Activated naive CD4-positive, alpha-beta T cell treated with anti-CD3 and anti-CD28 coated beads for 36 hours (primary cell): ENCODE measurements around the gene RFWD3. TPM values are rescaled to one million over a fixed set of nuclear protein-coding genes. Genes with fewer than 3 reads are reported as not detected.

ENCODE experiments used
- CTCF ChIA-PET: fragments of 350-600 bp; sonication (Branson Sonifier 250); formaldehyde crosslinking; loops from one replicate; lab custom pipeline; 2021; ENCODE audit warnings: antibody characterized with exemption; lab: Charles Lee
- DNase-seq: peaks from one replicate; pipeline ENCODE4 v3.0.0-alpha.2; 2020
- H3K27ac Mint-ChIP-seq: one replicate; pipeline ENCODE4 v1.8.0; 2021; ENCODE audit warnings: mild to moderate bottlenecking, mixed read lengths
- H3K27me3 Mint-ChIP-seq: one replicate; pipeline ENCODE4 v1.8.0; 2021; ENCODE audit warnings: low read depth, mixed read lengths
- H3K36me3 Mint-ChIP-seq: one replicate; pipeline ENCODE4 v1.8.0; 2021; ENCODE audit warnings: low read depth, mixed read lengths
- H3K4me1 Mint-ChIP-seq: one replicate; pipeline ENCODE4 v1.8.0; 2021; ENCODE audit warnings: low read depth, mixed read lengths
- H3K4me3 Mint-ChIP-seq: one replicate; pipeline ENCODE4 v1.8.0; 2021; ENCODE audit warnings: mild to moderate bottlenecking, moderate library complexity, mixed read lengths
- H3K9me3 Mint-ChIP-seq: one replicate; pipeline ENCODE4 v1.8.0; 2021; ENCODE audit warnings: mixed read lengths
- intact Hi-C: fragments of 100-400 bp; cut with micrococcal nuclease; formaldehyde crosslinking; loops from one replicate; pipeline ENCODE4 v1.15.1; 2023
- total RNA-seq, 2 experiments: library from RNA; stranded (reverse); gene quantifications; one replicate each; pipeline ENCODE4 v1.2.3, GENCODE V29; 2021

The RFWD3 gene
- total RNA-seq, 2 experiments from 2014 or later: 114 to 124 TPM

DNA sequence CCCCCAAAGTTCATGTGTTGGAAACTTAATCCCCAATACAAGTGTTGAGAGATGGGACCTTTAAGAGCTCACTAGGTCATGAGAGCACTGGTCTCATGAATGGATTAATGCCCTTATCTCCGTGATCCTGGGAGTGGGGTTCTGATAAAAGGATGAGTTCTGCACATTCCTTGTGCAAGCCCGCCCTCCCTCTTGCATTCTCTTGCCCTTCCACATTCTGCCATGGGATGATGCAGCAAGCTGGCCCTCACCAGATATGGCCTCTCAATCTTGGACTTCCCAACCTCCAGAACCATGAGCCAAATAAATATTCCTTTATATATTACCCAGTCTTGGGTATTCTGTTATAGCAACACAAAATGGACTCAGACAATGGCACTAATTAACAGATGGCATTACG lies 73.8 kb downstream of the RFWD3 start:
- Mint-ChIP-seq H3K27me3 (no peaks in the 10 kb centered on the region), H3K27ac (no peak overlapping the region), H3K4me3 (no peak overlapping the region), H3K36me3 (peaks cover 9% of the 10 kb centered on the region), H3K4me1 (peaks cover 60% of the 10 kb centered on the region), H3K9me3 (no peaks in the 10 kb centered on the region)
- no peak for DNase-seq
- intact Hi-C loops: no loop called here
- CTCF ChIA-PET: interaction anchor here (0.6 kb wide), 2 partner anchors 8 to 83 kb away, joined by 3 read pairs; no protein-coding TSS in a partner anchor

DNA sequence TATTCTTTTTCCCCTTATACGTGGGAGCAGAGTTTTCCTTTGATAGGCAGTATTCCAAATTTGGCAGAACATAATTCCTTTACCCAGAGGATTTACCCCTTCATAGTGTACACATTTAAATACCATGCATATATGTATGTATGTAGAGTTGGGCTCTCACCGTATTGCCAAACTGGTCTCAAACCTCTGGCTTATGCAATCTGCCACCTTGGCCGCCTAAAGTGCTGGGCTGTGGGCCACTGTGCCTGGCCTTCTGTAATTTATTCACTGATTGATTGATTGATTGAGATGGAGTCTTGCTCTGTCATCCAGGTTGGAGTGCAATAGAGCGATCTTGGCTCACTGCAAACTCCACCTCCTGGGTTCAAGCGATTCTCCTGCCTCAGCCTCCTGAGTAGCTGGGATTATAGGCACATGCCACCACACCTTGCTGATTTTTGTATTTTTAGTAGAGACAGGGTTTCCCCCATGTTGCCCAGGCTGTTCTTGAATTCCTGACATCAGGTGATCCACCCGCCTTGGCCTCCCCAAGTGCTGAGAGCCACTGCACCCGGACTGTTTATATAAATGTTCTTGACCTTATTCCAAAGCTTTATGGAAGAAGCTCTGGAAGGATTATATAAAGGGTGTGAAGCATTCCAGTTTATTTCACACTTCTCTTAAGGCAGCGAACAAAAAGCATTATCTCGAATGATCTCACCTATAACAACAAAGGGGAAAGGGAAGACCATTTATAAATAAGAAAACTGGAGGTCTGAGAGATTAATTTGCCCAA lies 74.6 kb downstream of the RFWD3 start:
- CTCF ChIA-PET: interaction anchor here (0.6 kb wide), 1 partner anchor 82 kb away, joined by 3 read pairs; no protein-coding TSS in a partner anchor
- Mint-ChIP-seq H3K36me3 (peaks cover 10% of the 10 kb centered on the region), H3K4me1 (peaks cover 66% of the 10 kb centered on the region), H3K27ac (no peak overlapping the region), H3K4me3 (no peak overlapping the region), H3K27me3 (no peaks in the 10 kb centered on the region), H3K9me3 (no peaks in the 10 kb centered on the region)
- no peak for DNase-seq
- intact Hi-C loops: no loop called here

DNA sequence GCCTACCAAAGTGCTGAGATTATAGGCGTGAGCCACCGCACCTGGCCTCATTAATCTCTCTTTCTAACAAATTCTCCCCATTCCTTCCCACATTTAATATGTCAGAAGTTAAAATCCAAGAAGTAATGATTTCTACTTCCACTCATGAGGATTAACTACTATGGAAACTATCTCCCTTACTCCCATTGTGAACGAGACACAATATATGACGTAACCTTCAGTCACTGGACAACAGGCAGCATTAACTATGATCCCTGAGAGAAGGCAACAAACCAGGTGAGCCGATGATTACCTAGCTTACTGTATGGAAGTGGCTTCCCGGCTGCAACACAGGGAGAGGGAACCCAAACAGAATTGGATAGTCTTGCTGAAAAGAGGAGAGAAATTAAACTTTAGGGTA lies 79.7 kb downstream of the RFWD3 start:
- no peak overlapping the region for H3K27ac Mint-ChIP-seq
- intact Hi-C loops: no loop called here
- no peaks in the 10 kb centered on the region for H3K27me3 Mint-ChIP-seq
- CTCF ChIA-PET: interaction anchor here (1.5 kb wide), 1 partner anchor 16 kb away, joined by 3 read pairs; no protein-coding TSS in a partner anchor
- peaks cover 67% of the 10 kb centered on the region for H3K4me1 Mint-ChIP-seq
- DNase-seq: no peak
- no peaks in the 10 kb centered on the region for H3K9me3 Mint-ChIP-seq
- H3K4me3 Mint-ChIP-seq: no peak overlapping the region
- H3K36me3 Mint-ChIP-seq: peaks cover 3% of the 10 kb centered on the region

DNA sequence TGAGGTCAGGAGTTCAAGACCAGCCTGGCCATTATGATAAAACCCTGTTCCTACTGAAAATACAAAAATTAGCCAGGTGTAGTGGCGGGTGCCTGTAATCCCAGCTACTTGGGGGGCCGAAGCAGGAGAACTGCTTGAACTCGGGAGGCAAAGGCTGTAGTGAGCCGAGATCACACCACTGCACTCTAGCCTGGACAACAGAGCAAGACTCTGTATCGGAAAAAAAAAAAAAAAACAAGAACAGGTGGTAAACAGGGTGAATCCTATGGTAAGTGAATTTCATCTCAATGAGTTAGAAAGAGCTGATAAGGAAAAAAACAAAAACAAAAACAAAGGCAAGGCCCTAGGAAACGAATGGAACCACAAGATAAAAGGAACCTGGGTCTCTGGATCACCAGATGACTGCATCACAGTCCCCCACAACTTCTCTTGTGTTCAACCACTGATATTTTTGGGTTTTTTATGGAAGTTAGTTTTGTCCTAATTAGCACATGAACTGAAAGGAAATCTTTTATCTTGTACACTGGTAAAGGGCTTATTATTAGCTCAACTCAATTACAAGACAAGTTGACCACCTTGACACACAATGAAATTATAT lies 80.7 kb downstream of the RFWD3 start:
- H3K27ac Mint-ChIP-seq: no peak overlapping the region
- intact Hi-C loops: no loop called here

DNA sequence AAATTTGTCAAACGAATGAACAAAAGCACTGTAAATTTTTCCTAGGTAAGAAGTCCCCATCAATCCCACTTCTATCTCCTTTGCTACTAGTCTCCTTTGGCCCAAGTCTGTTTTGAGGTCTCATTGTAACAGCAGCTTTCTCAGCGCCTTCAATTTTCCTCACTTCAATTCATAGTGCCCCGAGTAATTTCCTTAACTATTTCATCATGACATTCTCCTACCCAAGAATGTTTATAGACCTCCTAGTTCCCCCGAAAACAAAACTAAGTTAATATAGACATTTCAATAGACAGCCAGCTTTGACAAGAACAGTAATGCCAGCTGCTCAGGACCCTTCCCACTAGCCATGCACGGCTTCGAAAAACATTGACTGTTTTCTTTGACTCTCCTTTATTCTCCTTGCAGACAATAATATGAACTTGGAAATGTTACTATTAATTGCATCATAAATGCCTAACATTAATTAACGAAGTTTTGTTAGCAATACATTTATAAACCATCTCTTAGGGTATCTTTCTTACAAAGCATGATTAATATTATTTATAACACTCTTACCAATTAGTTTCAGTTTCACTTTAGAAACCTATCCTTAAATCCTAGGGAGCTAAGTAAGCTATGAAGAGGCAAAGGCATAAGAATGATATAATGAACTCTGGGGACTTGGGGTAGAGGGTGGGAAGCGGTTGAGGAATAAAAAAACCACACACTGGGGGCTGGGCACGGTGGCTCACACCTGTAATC lies 82.6 kb downstream of the RFWD3 start:
- Mint-ChIP-seq H3K4me3 (no peak overlapping the region), H3K36me3 (peaks cover 3% of the 10 kb centered on the region), H3K27ac (peak overlapping the region; percentile 43), H3K27me3 (no peaks in the 10 kb centered on the region), H3K4me1 (peaks cover 67% of the 10 kb centered on the region), H3K9me3 (no peaks in the 10 kb centered on the region)
- DNase-seq: no peak
- intact Hi-C loops: no loop called here
- CTCF ChIA-PET: interaction anchor here (0.8 kb wide), 1 partner anchor 26 kb away, joined by 3 read pairs; no protein-coding TSS in a partner anchor

More for the DNA sequence above, 80.7 kb downstream of the RFWD3 start:
- Mint-ChIP-seq H3K4me3 (no peak overlapping the region), H3K4me1 (peaks cover 67% of the 10 kb centered on the region), H3K36me3 (peaks cover 3% of the 10 kb centered on the region), H3K27me3 (no peaks in the 10 kb centered on the region), H3K9me3 (no peaks in the 10 kb centered on the region)
- DNase-seq: no peak
- CTCF ChIA-PET: no interaction called here

DNA sequence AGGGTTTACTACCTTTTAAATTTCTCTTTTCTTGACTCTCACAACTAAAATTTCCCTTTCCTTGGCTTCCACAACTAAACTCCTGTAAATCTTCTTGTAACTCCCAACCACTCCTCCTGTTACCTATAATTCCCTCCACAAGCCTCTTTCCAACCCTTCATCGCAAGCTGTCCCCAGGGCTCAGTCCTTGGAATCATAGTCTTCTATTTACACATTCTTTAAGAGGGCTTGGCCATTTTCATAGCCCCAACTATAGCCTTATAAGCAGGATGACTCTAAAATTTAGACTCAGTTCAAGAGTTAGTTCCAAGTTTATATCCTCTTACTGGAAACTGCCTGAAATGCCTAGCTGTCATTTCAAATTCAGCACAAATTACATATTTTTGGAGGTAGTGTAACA lies 83.7 kb downstream of the RFWD3 start:
- intact Hi-C loops: no loop called here
- no peaks in the 10 kb centered on the region for H3K27me3 Mint-ChIP-seq
- no peak overlapping the region for H3K27ac Mint-ChIP-seq
- H3K4me3 Mint-ChIP-seq: no peak overlapping the region
- H3K9me3 Mint-ChIP-seq: no peaks in the 10 kb centered on the region
- H3K36me3 Mint-ChIP-seq: peaks cover 2% of the 10 kb centered on the region
- CTCF ChIA-PET: interaction anchor here (0.8 to 1.1 kb wide), 2 partner anchors 9 to 27 kb away, joined by 3 read pairs; no protein-coding TSS in a partner anchor
- peaks cover 72% of the 10 kb centered on the region for H3K4me1 Mint-ChIP-seq
- no peak for DNase-seq

DNA sequence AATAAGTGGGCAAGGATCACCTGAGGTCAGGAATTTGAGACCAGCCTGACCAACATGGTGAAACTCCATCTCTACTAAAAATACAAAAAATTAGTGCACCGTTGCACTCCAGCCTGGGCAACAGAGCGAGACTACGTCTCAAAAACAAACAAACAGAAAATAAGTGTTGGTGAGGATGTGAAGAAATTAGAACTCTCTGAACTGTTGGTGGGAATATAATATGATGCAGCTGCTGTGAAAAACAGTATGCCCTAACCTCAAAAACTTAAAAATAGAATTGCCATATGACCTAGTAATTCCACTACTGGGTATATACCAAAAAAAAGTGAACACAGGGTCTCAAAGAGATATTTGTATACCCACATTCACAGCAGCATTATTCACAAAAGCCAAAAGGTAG lies 85.8 kb downstream of the RFWD3 start:
- peaks cover 67% of the 10 kb centered on the region for H3K4me1 Mint-ChIP-seq
- no peaks in the 10 kb centered on the region for H3K9me3 Mint-ChIP-seq
- CTCF ChIA-PET: no interaction called here
- intact Hi-C loops: no loop called here
- no peak overlapping the region for H3K4me3 Mint-ChIP-seq
- H3K27me3 Mint-ChIP-seq: no peaks in the 10 kb centered on the region
- no peak overlapping the region for H3K27ac Mint-ChIP-seq
- no peaks in the 10 kb centered on the region for H3K36me3 Mint-ChIP-seq
- DNase-seq: no peak

DNA sequence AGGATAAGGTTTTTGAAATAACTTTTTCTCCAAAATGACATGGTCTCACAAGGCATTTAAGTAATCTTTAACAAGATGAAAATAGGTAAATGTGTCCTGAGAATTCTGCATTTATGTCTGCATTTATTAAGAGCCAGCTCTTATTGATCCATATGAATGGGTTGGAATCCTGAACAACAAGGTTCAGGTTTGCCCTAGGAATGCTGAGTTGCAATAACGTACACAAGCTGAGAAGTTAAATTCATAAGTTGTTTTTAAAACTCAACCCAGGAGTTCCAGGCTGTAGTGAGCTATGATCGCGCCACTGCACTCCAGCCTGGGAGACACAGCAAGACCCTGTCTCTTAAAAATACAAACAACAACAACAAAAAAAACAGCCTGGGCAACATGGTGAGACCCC lies 87.8 kb downstream of the RFWD3 start:
- Mint-ChIP-seq H3K4me1 (peaks cover 68% of the 10 kb centered on the region), H3K4me3 (no peak overlapping the region)
- CTCF ChIA-PET: interaction anchor here (1.1 kb wide), 1 partner anchor 10 kb away, joined by 3 read pairs; no protein-coding TSS in a partner anchor

DNA sequence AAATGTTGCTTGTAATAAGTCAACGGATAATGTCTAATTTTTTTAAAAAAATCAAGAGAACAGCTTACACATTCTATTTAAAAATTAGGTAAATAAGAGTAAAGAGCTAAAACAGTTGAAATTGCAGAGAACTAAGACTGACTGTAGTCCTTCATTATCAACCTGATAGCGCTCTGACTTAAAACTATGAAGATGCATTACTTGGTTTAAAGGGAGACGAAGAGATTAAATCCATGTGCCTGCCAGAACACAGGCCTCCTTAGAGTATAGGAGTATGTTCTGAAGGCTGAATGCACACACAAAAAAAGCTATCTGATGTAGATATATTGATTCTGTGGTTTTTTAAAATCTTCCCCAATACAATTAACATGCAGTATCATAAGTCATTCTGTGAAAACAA lies 88.2 kb downstream of the RFWD3 start:
- CTCF ChIA-PET: no interaction called here
- no peak overlapping the region for H3K4me3 Mint-ChIP-seq
- H3K9me3 Mint-ChIP-seq: no peaks in the 10 kb centered on the region
- H3K27me3 Mint-ChIP-seq: no peaks in the 10 kb centered on the region
- DNase-seq: no peak
- intact Hi-C loops: loop anchor here (1.0 kb wide), 4 partner anchors 9 to 49 kb away; partner anchors contain the start of gene GLG1
- peak overlapping the region; percentile 40 for H3K27ac Mint-ChIP-seq
- peaks cover 5% of the 10 kb centered on the region for H3K36me3 Mint-ChIP-seq
- H3K4me1 Mint-ChIP-seq: peaks cover 66% of the 10 kb centered on the region

More for the DNA sequence above, 87.8 kb downstream of the RFWD3 start:
- no peak for DNase-seq
- H3K27ac Mint-ChIP-seq: peak overlapping the region; percentile 40
- peaks cover 5% of the 10 kb centered on the region for H3K36me3 Mint-ChIP-seq
- intact Hi-C loops: loop anchor here (1.0 kb wide), 4 partner anchors 10 to 48 kb away; partner anchors contain the start of gene GLG1
- H3K27me3 Mint-ChIP-seq: no peaks in the 10 kb centered on the region
- no peaks in the 10 kb centered on the region for H3K9me3 Mint-ChIP-seq

DNA sequence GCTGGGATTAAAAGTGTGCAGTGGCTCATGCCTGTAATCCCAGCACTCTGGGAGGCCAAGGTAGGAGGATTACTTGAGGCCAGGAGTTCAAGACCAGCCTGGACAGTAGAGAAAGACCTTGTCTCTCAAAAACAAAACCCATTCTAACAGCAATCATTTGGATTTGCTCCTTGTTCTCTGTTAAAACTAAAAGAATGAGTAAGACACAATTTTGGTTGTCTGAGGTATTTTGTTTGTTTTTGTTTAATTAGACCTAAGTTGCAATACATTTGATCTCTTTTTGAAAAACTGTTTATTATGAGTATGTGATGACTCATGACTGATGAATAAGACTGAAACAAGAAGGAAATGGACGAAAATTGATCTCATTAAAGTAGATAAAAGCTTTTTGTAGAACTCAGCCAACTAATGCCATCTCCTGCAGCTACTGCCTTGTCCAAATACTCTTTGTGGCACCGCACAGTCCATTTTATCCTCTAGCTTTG lies 88.8 kb downstream of the RFWD3 start:
- peaks cover 62% of the 10 kb centered on the region for H3K4me1 Mint-ChIP-seq
- intact Hi-C loops: loop anchor here (1.0 kb wide), 4 partner anchors 9 to 49 kb away; partner anchors contain the start of gene GLG1
- DNase-seq: no peak
- H3K27ac Mint-ChIP-seq: peak overlapping the region; percentile 10
- CTCF ChIA-PET: interaction anchor here (1.2 kb wide), 1 partner anchor 10 kb away, joined by 4 read pairs; no protein-coding TSS in a partner anchor
- no peak overlapping the region for H3K4me3 Mint-ChIP-seq
- H3K36me3 Mint-ChIP-seq: peaks cover 5% of the 10 kb centered on the region
- H3K9me3 Mint-ChIP-seq: no peaks in the 10 kb centered on the region
- H3K27me3 Mint-ChIP-seq: no peaks in the 10 kb centered on the region

DNA sequence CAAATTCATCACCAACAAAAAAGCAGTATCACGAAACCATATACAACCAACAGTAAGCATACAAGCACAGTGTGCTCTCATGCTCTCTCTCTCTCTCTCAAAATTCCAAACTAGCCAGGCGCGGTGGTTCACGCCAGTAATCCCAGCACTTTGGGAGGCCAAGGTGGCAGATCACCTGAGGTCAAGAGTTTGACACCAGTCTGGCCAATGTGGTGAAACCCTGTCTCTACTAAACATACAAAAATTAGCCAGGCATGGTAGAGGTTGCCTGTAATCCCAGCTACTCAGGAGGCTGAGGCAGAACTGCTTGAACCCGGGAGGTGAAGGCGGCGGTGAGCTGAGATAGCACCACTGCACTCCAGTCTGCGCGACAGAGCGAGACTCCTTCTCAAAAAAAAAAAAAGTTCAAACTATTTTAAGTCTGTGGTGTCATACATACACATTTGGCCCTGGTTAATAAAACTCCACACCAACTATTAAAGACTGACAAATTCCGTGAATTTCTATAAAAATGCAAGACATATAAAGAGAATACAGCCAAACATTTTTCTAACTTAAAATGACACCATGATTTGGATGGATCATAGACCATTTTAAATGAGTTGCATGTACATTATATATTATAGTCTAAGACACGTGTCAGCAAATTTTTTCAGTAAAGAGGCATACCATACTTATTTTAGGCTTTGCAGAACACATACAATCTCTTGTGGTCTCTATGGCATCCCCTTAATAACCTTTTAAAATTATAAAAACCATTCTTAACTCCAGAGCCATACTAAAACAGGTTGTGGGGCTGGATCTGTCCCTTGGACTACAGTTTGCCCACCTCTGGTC lies 90.7 kb downstream of the RFWD3 start:
- DNase-seq: no peak
- Mint-ChIP-seq H3K4me1 (peaks cover 67% of the 10 kb centered on the region), H3K36me3 (peaks cover 5% of the 10 kb centered on the region), H3K27ac (no peak overlapping the region), H3K27me3 (no peaks in the 10 kb centered on the region), H3K9me3 (no peaks in the 10 kb centered on the region), H3K4me3 (no peak overlapping the region)
- intact Hi-C loops: no loop called here
- CTCF ChIA-PET: no interaction called here
